Measurements from ENCODE around the gene PES1. TPM values are rescaled to one million over a fixed set of nuclear protein-coding genes. Genes with fewer than 3 reads are reported as not detected.

The PES1 gene
- total RNA-seq (2014; rRNA removed; shearing (Covaris generic)): 137 and 144 TPM in 2 replicates

GRCh38 chr22:30591588-30592359 is at the start of gene PES1:
TSS of gene PES1 (minus strand) at chr22:30591910. CDS start at chr22:30591833, 77 bp downstream.

GRCh38 chr22:30635273-30636225 is 43.8 kb upstream of the PES1 start, which contains the start of gene SLC35E4:
TSS of gene SLC35E4 (plus strand) at chr22:30635781. CDS start at chr22:30636451, 670 bp downstream.

GRCh38 chr22:30606455-30607299 is 15.0 kb upstream of the PES1 start, which contains the start of gene TCN2:
TSS of gene TCN2 (plus strand) at chr22:30607174. CDS start at chr22:30607332, 158 bp downstream.

GRCh38 chr22:30574095-30574981 is 17.4 kb downstream of the PES1 start, which contains the start of gene GAL3ST1:
TSS of gene GAL3ST1 (minus strand) at chr22:30574665. CDS start at chr22:30557392, 17,273 bp downstream.

GRCh38 chr22:30546616-30547015 is 45.1 kb downstream of the PES1 start, which contains the start of gene SEC14L6:
TSS of gene SEC14L6 (minus strand) at chr22:30546741. CDS start at chr22:30546682, 59 bp downstream.

Other genes with a start within 250 kb of the PES1 start
- 63.5 and 78.7 TPM in 2 replicates for gene SF3A1, start 235.0 kb downstream of the PES1 start, total RNA-seq (2014; rRNA removed; shearing (Covaris generic))
- gene CCDC157, start 234.9 kb downstream of the PES1 start, total RNA-seq (2014; rRNA removed; shearing (Covaris generic)): 1.8 and 4.1 TPM in 2 replicates
- 14.9 and 18.2 TPM in 2 replicates for gene RNF215, start 204.5 kb downstream of the PES1 start, total RNA-seq (2014; rRNA removed; shearing (Covaris generic))
- 9.6 and 11.2 TPM in 2 replicates for gene SEC14L2, start 194.9 kb downstream of the PES1 start, total RNA-seq (2014; rRNA removed; shearing (Covaris generic))
- 29.2 and 37.1 TPM in 2 replicates for gene MTFP1, start 166.1 kb downstream of the PES1 start, total RNA-seq (2014; rRNA removed; shearing (Covaris generic))
- gene SEC14L3, start 119.9 kb downstream of the PES1 start, total RNA-seq (2014; rRNA removed; shearing (Covaris generic)): not detected in 2 replicates
- gene SEC14L4, start 86.2 kb downstream of the PES1 start, total RNA-seq (2014; rRNA removed; shearing (Covaris generic)): 1.9 and 2.1 TPM in 2 replicates
- not detected in 2 replicates for gene SEC14L6, start 45.2 kb downstream of the PES1 start, total RNA-seq (2014; rRNA removed; shearing (Covaris generic))
- not detected in 2 replicates for gene GAL3ST1, start 17.2 kb downstream of the PES1 start, total RNA-seq (2014; rRNA removed; shearing (Covaris generic))
- 2.6 and 3.1 TPM in 2 replicates for gene TCN2, start 15.3 kb upstream of the PES1 start, total RNA-seq (2014; rRNA removed; shearing (Covaris generic))
- 7.3 and 9.0 TPM in 2 replicates for gene SLC35E4, start 43.9 kb upstream of the PES1 start, total RNA-seq (2014; rRNA removed; shearing (Covaris generic))
- gene DUSP18, start 76.0 kb upstream of the PES1 start, total RNA-seq (2014; rRNA removed; shearing (Covaris generic)): 2.3 and 5.5 TPM in 2 replicates
- gene OSBP2, start 103.0 kb upstream of the PES1 start, total RNA-seq (2014; rRNA removed; shearing (Covaris generic)): 6.3 and 7.7 TPM in 2 replicates

All from A375 (cell line).